GM12801 (cell line): ENCODE measurements around the gene PSME1.

ENCODE experiments used
- CTCF ChIP-seq: IDR thresholded peaks from one replicate; pipeline ENCODE4 v1.5.1; 2011; ENCODE audit warnings: control low read depth; ENCODE audit not compliant: insufficient read length; ENCODE audit errors: extremely low read depth

Gene PSME1

GRCh38 chr14:24127673-24128072 is 8.3 kb upstream of the PSME1 start:
- TF ChIP-seq CTCF = no peak

GRCh38 chr14:24129410-24129998 is 6.5 kb upstream of the PSME1 start:
- no peak for TF ChIP-seq CTCF

- TF ChIP-seq CTCF = no peak
Measured at GRCh38 chr14:24130380-24130716, 5.6 kb upstream of the PSME1 start, which contains the start of gene FITM1. Gene FITM1 (plus strand): TSS chr14:24130659. CDS start chr14:24131564, 905 bp downstream.

GRCh38 chr14:24130717-24131548 is 5.1 kb upstream of the PSME1 start:
- TF ChIP-seq CTCF = no peak

- no peak for TF ChIP-seq CTCF
Measured at GRCh38 chr14:24131549-24131966, 4.4 kb upstream of the PSME1 start.

- no peak for TF ChIP-seq CTCF
Measured at GRCh38 chr14:24132061-24132685, 3.8 kb upstream of the PSME1 start.

- no peak for TF ChIP-seq CTCF
Measured at GRCh38 chr14:24132976-24133375, 3.0 kb upstream of the PSME1 start.
